AG04449 (cell line): Measurements from ENCODE around the gene EVC.

ENCODE experiments used
- CTCF ChIA-PET: fragments of 350-600 bp; formaldehyde crosslinking; extraction: SDS; loops from one replicate; lab custom pipeline; 2021; ENCODE audit warnings: antibody characterized with exemption; lab: Yijun Ruan, JAX
- POLR2A ChIA-PET: fragments of 400-600, 350-600 bp; formaldehyde crosslinking; extraction: SDS; loops from one replicate; lab custom pipeline; 2020; ENCODE audit warnings: antibody characterized with exemption, inconsistent platforms; lab: Yijun Ruan, JAX
- DNase-seq: peaks from one replicate; pipeline ENCODE4 v3.0.0-alpha.2; 2010; ENCODE audit warnings: low read depth, low spot score
- H3K4me3 ChIP-seq: 2 replicates; pipeline ENCODE4 v1.5.1; 2011; ENCODE audit warnings: low read depth, mild to moderate bottlenecking, control low read depth, low read length
- TF ChIP-seq, protein P1 (sequence below): IDR thresholded peaks from one replicate; pipeline ENCODE4 v1.5.1; 2011; ENCODE audit warnings: mild to moderate bottlenecking, moderate library complexity, low read length, control low read depth, inconsistent platforms; ENCODE audit not compliant: insufficient read depth; ENCODE audit errors: missing control alignments

Gene EVC

DNA sequence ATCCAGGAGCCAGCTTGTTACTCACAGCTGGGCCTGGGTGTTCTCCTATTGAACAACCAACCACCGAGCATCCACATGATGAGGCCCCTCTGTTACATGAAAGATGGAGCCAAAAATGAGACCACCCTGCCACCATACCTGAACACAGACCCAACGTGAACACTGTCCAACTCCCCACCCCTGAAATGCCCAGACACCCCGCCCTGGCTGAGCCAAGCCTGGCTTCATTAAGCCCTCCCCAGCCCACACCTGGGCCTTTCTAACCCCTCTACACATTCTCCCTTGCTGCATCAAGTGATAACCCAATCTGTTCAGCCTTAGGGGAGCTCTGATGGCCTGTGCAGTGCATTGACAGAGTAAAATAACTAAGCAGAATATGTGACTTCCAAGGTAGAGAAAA is 80.7 kb downstream of the EVC start:
- CTCF ChIA-PET = interaction anchor here (1.2 to 2.1 kb wide), 19 partner anchors 10 to 741 kb away, joined by 3 to 18 read pairs (median 5); partner anchors contain the start of genes EVC2 and STK32B
- no peak overlapping the region for H3K4me3 ChIP-seq
- POLR2A ChIA-PET = no interaction called here
- no peak for DNase-seq
- TF ChIP-seq, protein P1, sequence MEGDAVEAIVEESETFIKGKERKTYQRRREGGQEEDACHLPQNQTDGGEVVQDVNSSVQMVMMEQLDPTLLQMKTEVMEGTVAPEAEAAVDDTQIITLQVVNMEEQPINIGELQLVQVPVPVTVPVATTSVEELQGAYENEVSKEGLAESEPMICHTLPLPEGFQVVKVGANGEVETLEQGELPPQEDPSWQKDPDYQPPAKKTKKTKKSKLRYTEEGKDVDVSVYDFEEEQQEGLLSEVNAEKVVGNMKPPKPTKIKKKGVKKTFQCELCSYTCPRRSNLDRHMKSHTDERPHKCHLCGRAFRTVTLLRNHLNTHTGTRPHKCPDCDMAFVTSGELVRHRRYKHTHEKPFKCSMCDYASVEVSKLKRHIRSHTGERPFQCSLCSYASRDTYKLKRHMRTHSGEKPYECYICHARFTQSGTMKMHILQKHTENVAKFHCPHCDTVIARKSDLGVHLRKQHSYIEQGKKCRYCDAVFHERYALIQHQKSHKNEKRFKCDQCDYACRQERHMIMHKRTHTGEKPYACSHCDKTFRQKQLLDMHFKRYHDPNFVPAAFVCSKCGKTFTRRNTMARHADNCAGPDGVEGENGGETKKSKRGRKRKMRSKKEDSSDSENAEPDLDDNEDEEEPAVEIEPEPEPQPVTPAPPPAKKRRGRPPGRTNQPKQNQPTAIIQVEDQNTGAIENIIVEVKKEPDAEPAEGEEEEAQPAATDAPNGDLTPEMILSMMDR = no peak

DNA sequence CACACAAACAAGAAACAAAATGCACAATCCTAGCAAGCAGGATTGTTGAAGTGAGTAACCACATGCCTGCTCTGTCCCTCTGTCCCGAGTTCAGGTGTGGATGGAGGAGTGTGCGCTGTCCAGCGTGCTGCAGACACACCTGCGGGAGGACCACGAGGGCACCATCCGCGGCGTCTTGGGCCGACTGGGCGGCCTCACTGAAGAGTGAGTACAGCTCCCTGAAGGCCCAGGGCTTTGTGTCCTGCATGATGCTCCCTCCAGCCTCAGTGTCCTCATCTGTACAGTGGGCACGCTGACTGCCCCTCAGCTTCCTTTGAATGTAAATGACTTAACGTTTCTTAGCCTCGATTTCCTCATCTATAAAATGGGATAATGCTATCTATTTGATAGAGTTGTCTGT is 82.5 kb downstream of the EVC start:
- ChIA-PET POLR2A (no interaction called here), CTCF (interaction anchor here (1.2 to 2.5 kb wide), 2 partner anchors 19 to 29 kb away, joined by 3 to 11 read pairs; no protein-coding TSS in a partner anchor)
- TF ChIP-seq, protein P1 = no peak
- H3K4me3 ChIP-seq = no peak overlapping the region
- DNase-seq = no peak

DNA sequence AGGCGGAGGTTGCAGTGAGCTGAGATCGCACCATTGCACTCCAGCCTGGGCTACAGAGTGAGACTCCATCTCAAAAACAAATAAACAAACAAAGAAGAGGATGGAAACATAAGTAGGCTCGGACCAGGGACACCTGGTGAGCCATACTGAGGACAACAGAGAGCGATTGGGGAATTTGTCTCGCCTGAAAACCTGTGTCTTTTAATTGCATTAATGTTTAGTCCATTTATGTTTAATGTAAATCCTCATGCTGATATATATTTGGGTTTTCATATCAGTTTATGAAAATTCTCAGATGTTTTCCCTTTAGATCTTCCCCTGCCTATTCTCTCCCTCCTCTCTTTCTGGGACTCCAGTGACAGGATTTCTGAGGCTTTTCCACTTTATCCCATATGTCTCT is 84.6 kb downstream of the EVC start:
- POLR2A ChIA-PET = no interaction called here
- no peak for DNase-seq
- TF ChIP-seq, protein P1 = no peak
- CTCF ChIA-PET = interaction anchor here (1.3 to 2.5 kb wide), 3 partner anchors 8 to 88 kb away, joined by 3 to 11 read pairs (median 3); no protein-coding TSS in a partner anchor
- no peak overlapping the region for H3K4me3 ChIP-seq

DNA sequence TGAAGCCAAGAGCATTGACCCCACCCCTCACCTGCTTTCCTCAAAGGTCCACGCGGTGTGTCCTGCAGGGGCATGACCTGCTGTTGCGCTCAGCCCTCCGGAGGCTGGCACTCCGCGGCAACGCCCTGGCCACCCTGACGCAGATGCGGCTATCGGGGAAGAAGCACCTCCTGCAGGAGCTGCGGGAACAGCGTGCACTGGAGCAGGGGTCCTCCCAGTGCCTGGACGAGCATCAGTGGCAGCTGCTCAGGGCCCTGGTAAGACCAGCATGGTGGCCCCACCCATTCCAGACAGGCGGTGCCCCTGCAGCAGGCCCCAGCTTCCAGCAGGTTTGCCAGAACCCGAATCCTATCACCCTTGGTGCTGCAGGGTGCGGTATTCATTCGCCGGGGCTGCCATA is 86.0 kb downstream of the EVC start:
- no peak overlapping the region for H3K4me3 ChIP-seq
- CTCF ChIA-PET = interaction anchor here (0.8 to 1.2 kb wide), 3 partner anchors 11 to 24 kb away, joined by 3 to 6 read pairs (median 3); no protein-coding TSS in a partner anchor
- no peak for DNase-seq
- TF ChIP-seq, protein P1 = no peak
- POLR2A ChIA-PET = no interaction called here

DNA sequence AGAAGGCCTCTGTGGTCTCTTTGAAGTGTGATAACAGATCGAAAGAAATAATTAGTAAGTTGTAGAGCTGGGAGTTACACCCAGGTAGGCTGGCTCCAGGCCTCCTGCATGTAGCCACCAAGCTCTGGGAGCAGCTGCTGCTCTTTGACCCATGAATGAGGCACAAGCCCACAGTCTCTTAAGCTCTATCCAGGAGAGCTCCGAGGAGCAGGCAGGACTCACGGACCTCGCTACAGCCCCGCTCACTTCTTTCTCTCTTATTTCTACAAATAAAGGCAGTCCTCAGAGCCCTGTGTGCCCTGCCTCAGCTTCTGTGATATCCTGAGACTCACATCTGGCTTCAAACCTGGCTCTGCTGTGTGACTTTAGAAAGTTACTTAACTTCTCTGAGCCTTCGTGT is 86.9 kb downstream of the EVC start:
- TF ChIP-seq, protein P1 = no peak
- no peak overlapping the region for H3K4me3 ChIP-seq
- ChIA-PET POLR2A (no interaction called here), CTCF (interaction anchor here (1.4 to 2.0 kb wide), 2 partner anchors 7 to 15 kb away, joined by 6 to 10 read pairs; no protein-coding TSS in a partner anchor)
- no peak for DNase-seq

DNA sequence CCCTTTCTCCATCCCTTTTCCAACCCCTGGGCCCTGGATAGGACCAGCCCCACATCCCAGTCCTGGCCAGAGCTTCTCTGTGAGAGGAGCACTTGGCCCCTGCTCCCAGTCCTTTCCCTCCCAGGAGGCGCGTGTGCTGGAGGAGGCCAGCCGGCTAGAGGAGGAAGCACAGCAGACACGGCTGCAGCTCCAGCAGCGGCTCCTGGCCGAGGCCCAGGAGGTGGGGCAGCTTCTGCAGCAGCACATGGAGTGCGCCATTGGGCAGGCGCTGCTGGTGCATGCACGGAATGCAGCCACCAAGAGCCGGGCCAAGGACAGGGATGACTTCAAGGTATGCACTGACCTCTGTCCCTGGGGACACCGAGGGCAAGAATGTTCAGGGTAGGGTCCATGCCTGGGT is 87.5 kb downstream of the EVC start:
- no peak overlapping the region for H3K4me3 ChIP-seq
- DNase-seq = no peak
- ChIA-PET POLR2A (no interaction called here), CTCF (interaction anchor here (1.4 to 2.0 kb wide), 2 partner anchors 8 to 15 kb away, joined by 6 to 10 read pairs; no protein-coding TSS in a partner anchor)
- TF ChIP-seq, protein P1 = no peak
